Keratinocyte (primary cell): ENCODE results near the gene ESM1. TPM values are rescaled to one million over a fixed set of nuclear protein-coding genes. Genes with fewer than 3 reads are reported as not detected.
"Not testable (repeated sequence)": the region's sequence is repeated elsewhere in the genome, so short reads cannot be mapped to it uniquely, and the experiment has no call there.

Source experiments
- DNase-seq: peaks from one replicate; pipeline ENCODE4 v3.0.0-alpha.2; 2011; ENCODE audit warnings: low read depth, missing footprints, low spot score
- FAIRE-seq: peaks from 2 replicates; lab custom pipeline; 2011; peaks lifted over from hg19 to GRCh38; lab: Jason Lieb, UNC
- H2AFZ ChIP-seq: 2 replicates; pipeline ENCODE4 v1.6.0; 2012; ENCODE audit warnings: low read length, control low read depth, inconsistent platforms; ENCODE audit not compliant: control insufficient read depth
- H3K27ac ChIP-seq: 2 replicates; pipeline ENCODE4 v1.5.1; 2011; ENCODE audit warnings: low read length; ENCODE audit not compliant: control insufficient read depth, insufficient read depth
- H3K27me3 ChIP-seq: 3 replicates; pipeline ENCODE4 v1.6.0; 2011; ENCODE audit warnings: low read length; ENCODE audit not compliant: control insufficient read depth, insufficient read depth; ENCODE audit errors: extremely low read depth
- H3K36me3 ChIP-seq, 2 experiments: 2 replicates in 1 of 2; 3 replicates in 1 of 2; pipeline ENCODE4 v1.5.1; 2011; ENCODE audit warnings: low read length in 2 of 2, mild to moderate bottlenecking in 1 of 2; ENCODE audit not compliant: control insufficient read depth in 2 of 2, insufficient read depth in 2 of 2; ENCODE audit errors: extremely low read depth in 1 of 2
- H3K4me1 ChIP-seq: 3 replicates; pipeline ENCODE4 v1.5.1; 2011; ENCODE audit warnings: low read length; ENCODE audit not compliant: control insufficient read depth, insufficient read depth; ENCODE audit errors: extremely low read depth
- H3K4me2 ChIP-seq: 3 replicates; pipeline ENCODE4 v1.6.0; 2011; ENCODE audit warnings: low read depth, low read length; ENCODE audit not compliant: control insufficient read depth, insufficient read depth; ENCODE audit errors: extremely low read depth
- H3K4me3 ChIP-seq, 3 experiments: fragments of 200-600 bp in 1 of 3; sonication (generic) in 1 of 3; 2 replicates in 2 of 3; 3 replicates in 1 of 3; pipeline ENCODE4 v1.5.1; 2011 to 2016; ENCODE audit warnings: low read length in 3 of 3, mild to moderate bottlenecking in 3 of 3, control low read depth in 2 of 3, inconsistent platforms in 1 of 3, low read depth in 1 of 3, mixed read lengths in 1 of 3, mixed run types in 1 of 3, moderate library complexity in 1 of 3; ENCODE audit not compliant: control insufficient read depth in 2 of 3, insufficient read depth in 2 of 3; ENCODE audit errors: extremely low read depth in 1 of 3
- H3K79me2 ChIP-seq: 2 replicates; pipeline ENCODE4 v1.6.0; 2012; ENCODE audit warnings: low read length; ENCODE audit not compliant: control insufficient read depth, insufficient read depth
- H3K9ac ChIP-seq: 3 replicates; pipeline ENCODE4 v1.6.0; 2011; ENCODE audit warnings: low read length; ENCODE audit not compliant: control insufficient read depth, insufficient read depth; ENCODE audit errors: extremely low read depth
- H3K9me1 ChIP-seq: 3 replicates; pipeline ENCODE4 v1.6.0; 2011; ENCODE audit warnings: low read length; ENCODE audit not compliant: control insufficient read depth, insufficient read depth; ENCODE audit errors: extremely low read depth
- H3K9me3 ChIP-seq: 2 replicates; pipeline ENCODE4 v1.5.1; 2012; ENCODE audit warnings: low read depth, low read length; ENCODE audit not compliant: control insufficient read depth
- H4K20me1 ChIP-seq: 3 replicates; pipeline ENCODE4 v1.6.0; 2011; ENCODE audit warnings: low read length; ENCODE audit not compliant: control insufficient read depth, insufficient read depth; ENCODE audit errors: extremely low read depth
- CTCF ChIP-seq, 3 experiments: IDR thresholded peaks in 1 of 3; conservative IDR thresholded peaks in 1 of 3; optimal IDR thresholded peaks in 1 of 3; 2 replicates in 2 of 3; 3 replicates in 1 of 3; pipeline versions ENCODE3 to v1.5.1; 2011; ENCODE audit warnings: low read length in 3 of 3, mild to moderate bottlenecking in 3 of 3, moderate library complexity in 2 of 3, control low read depth in 1 of 3, inconsistent platforms in 1 of 3; ENCODE audit not compliant: insufficient read depth in 2 of 3; ENCODE audit errors: extremely low read depth in 1 of 3
- EZH2 ChIP-seq: IDR thresholded peaks from one replicate; pipeline ENCODE4 v1.6.1; 2012; ENCODE audit warnings: inconsistent platforms, mild to moderate bottlenecking, low read length, moderate library complexity
- dilution Hi-C: fragments of 300-500 bp; cut with MboI; formaldehyde crosslinking; loops from one replicate; pipeline ENCODE4 v1.7.0; 2020; ENCODE audit warnings: low sequenced_read_pairs; ENCODE audit not compliant: extremely low pct_ligation_motif_present
- polyA plus RNA-seq, 5 experiments: library from polyadenylated mRNA; depleted of rRNA in 3 of 5; stranded (reverse) in 3 of 5; stranded (forward) in 1 of 5; unstranded in 1 of 5; fragments of >200 nt; gene quantifications; 1 replicate in 1 of 5; 2 replicates in 3 of 5; 3 replicates in 1 of 5; pipeline versions ENCODE4 v1.2.1 to v1.2.3, GENCODE V29; 2011 to 2012; ENCODE audit warnings: missing spikeins in 2 of 5, low read depth in 1 of 5, low replicate concordance in 1 of 5

Gene ESM1
- polyA plus RNA-seq, 1 donor (not counting 4 experiments of a cell fraction or from before 2014, with no cell fraction given): 0.07 TPM

GRCh38 chr5:55003432-55004065, 18.2 kb upstream of the ESM1 start:
- no peak overlapping the region for H3K9ac ChIP-seq
- no peaks in the 10 kb centered on the region for H3K36me3 ChIP-seq

GRCh38 chr5:55002166-55002565, 16.8 kb upstream of the ESM1 start:
- H3K4me2 ChIP-seq, H3K27me3 ChIP-seq, H3K79me2 ChIP-seq, H3K9ac ChIP-seq, FAIRE-seq, H2AFZ ChIP-seq, H3K27ac ChIP-seq, H3K4me3 ChIP-seq, H3K36me3 ChIP-seq, dilution Hi-C loops, H3K9me1 ChIP-seq, H4K20me1 ChIP-seq, H3K9me3 ChIP-seq, DNase-seq: not testable (repeated sequence)
- peaks cover 11% of the 10 kb centered on the region for H3K4me1 ChIP-seq

More at GRCh38 chr5:55003432-55004065, 18.2 kb upstream of the ESM1 start:
- dilution Hi-C loops: no loop called here
- TF ChIP-seq EZH2 (no peak), CTCF (optimal IDR thresholded peaks at IDR 0.05 in 1 of 3, IDR thresholded peaks at IDR 0.05 in 1 of 3, conservative IDR thresholded peaks at IDR 0.05 in 1 of 3; ENCODE audit: extremely low read depth in 1 of 3, insufficient read depth in 2 of 3, low read length in 3 of 3) (no peak)
- H3K4me1 ChIP-seq: peaks cover 11% of the 10 kb centered on the region
- no peak overlapping the region for H2AFZ ChIP-seq
- no peak for DNase-seq
- H3K9me1 ChIP-seq: no peaks in the 10 kb centered on the region
- H4K20me1 ChIP-seq: no peaks in the 10 kb centered on the region
- no peaks in the 10 kb centered on the region for H3K27me3 ChIP-seq
- no peak for FAIRE-seq
- H3K27ac ChIP-seq: no peak overlapping the region
- no peaks in the 10 kb centered on the region for H3K79me2 ChIP-seq
- no peaks in the 10 kb centered on the region for H3K9me3 ChIP-seq
- no peak overlapping the region for H3K4me2 ChIP-seq
- no peak overlapping the region for H3K4me3 ChIP-seq

GRCh38 chr5:54997081-54997480, 11.7 kb upstream of the ESM1 start:
- no peak for FAIRE-seq

More at GRCh38 chr5:54997081-54997480, 11.7 kb upstream of the ESM1 start:
- no peaks in the 10 kb centered on the region for H3K9me1 ChIP-seq
- H3K4me3 ChIP-seq: no peak overlapping the region
- no peak overlapping the region for H3K4me2 ChIP-seq
- no peak for TF ChIP-seq EZH2
- no peak for TF ChIP-seq CTCF (optimal IDR thresholded peaks at IDR 0.05 in 1 of 3, IDR thresholded peaks at IDR 0.05 in 1 of 3, conservative IDR thresholded peaks at IDR 0.05 in 1 of 3; ENCODE audit: extremely low read depth in 1 of 3, insufficient read depth in 2 of 3, low read length in 3 of 3)
- H3K9ac ChIP-seq: no peak overlapping the region
- H3K27me3 ChIP-seq: no peaks in the 10 kb centered on the region
- H3K9me3 ChIP-seq: no peaks in the 10 kb centered on the region
- no peaks in the 10 kb centered on the region for H4K20me1 ChIP-seq
- dilution Hi-C loops: no loop called here
- H2AFZ ChIP-seq: no peak overlapping the region
- DNase-seq: no peak
- H3K79me2 ChIP-seq: no peaks in the 10 kb centered on the region
- no peaks in the 10 kb centered on the region for H3K36me3 ChIP-seq
- H3K4me1 ChIP-seq: no peaks in the 10 kb centered on the region
- H3K27ac ChIP-seq: no peak overlapping the region
